ENCODE measurements around the gene RNF111. TPM values are rescaled to one million over a fixed set of nuclear protein-coding genes. Genes with fewer than 3 reads are reported as not detected.

RNF111 gene
- total and polyA plus RNA-seq, 2 of the 13 experiments (the other 11 are each of a cell fraction or from before 2014, with no cell fraction given), result 12.1 to 23.1 TPM

GRCh38 chr15:58992181-58992580 is 4.7 kb downstream of the RNF111 start:
- ChIA-PET POLR2A (no interaction called here), CTCF (ENCODE audit: low intra/inter-chr PET ratio, low total read pairs) (no interaction called here)
- no peak for FAIRE-seq
- in situ Hi-C loops (cut with HindIII; ENCODE audit: extremely low pct_ligation_motif_present, low pct_unique_long_range_greater_than_20kb) (loop anchor here (10.0 kb wide), 1 partner anchor 53 kb away; no protein-coding TSS in a partner anchor), intact Hi-C loops (cut with micrococcal nuclease; ENCODE audit: unreplicated experiment) (no loop called here)
- Histone ChIP-seq H3K79me2 (ENCODE audit: insufficient read depth, low read length) (peaks cover 78% of the 10 kb centered on the region), H3K27me3 (ENCODE audit: control insufficient read depth in 1 of 2, insufficient read depth in 2 of 2, low read length in 2 of 2) (no peaks in the 10 kb centered on the region; a peak in 1 of 5 replicates), H3K9ac (ENCODE audit: insufficient read depth, low read depth, low read length) (no peak overlapping the region), H3K27ac (ENCODE audit: extremely low read length, insufficient read depth, low read length) (no peak overlapping the region), H3K36me3 (replicated peaks in 1 of 2; ENCODE audit: control insufficient read depth in 1 of 2, insufficient read depth in 2 of 2, low read length in 2 of 2) (peaks cover 5 to 8% of the 10 kb centered on the region in 2 experiments; a peak in 2 of 5 replicates), H2AFZ (ENCODE audit: low read length) (no peak overlapping the region), H3K9me3 (ENCODE audit: low read length) (no peaks in the 10 kb centered on the region), H3K4me1 (ENCODE audit: insufficient read depth, low read length) (peaks cover 26% of the 10 kb centered on the region), H3K4me2 (ENCODE audit: low read depth, low read length) (no peak overlapping the region), H4K20me1 (ENCODE audit: insufficient read depth, low read length) (peaks cover 20% of the 10 kb centered on the region; the same call in 1 of the 2 replicates), H3K4me3 (replicated peaks in 1 of 3; ENCODE audit: insufficient read depth in 1 of 3, low read depth in 2 of 3, low read length in 3 of 3) (no peak overlapping the region)
- WGBS (ENCODE audit: low lambda C conversion rate), result 96% methylated on average over 10 of the region's 10 CpGs
- TF ChIP-seq, protein P1, sequence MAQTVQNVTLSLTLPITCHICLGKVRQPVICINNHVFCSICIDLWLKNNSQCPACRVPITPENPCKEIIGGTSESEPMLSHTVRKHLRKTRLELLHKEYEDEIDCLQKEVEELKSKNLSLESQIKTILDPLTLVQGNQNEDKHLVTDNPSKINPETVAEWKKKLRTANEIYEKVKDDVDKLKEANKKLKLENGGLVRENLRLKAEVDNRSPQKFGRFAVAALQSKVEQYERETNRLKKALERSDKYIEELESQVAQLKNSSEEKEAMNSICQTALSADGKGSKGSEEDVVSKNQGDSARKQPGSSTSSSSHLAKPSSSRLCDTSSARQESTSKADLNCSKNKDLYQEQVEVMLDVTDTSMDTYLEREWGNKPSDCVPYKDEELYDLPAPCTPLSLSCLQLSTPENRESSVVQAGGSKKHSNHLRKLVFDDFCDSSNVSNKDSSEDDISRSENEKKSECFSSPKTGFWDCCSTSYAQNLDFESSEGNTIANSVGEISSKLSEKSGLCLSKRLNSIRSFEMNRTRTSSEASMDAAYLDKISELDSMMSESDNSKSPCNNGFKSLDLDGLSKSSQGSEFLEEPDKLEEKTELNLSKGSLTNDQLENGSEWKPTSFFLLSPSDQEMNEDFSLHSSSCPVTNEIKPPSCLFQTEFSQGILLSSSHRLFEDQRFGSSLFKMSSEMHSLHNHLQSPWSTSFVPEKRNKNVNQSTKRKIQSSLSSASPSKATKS (CRISPR knock-in tag; IDR thresholded peaks at IDR 0.05), result no peak
- TF ChIP-seq SRF (IDR thresholded peaks at IDR 0.05; ENCODE audit: low read depth, low read length), result no peak
- TF ChIP-seq JUN (CRISPR knock-in tag; IDR thresholded peaks at IDR 0.05), result no peak
- TF ChIP-seq ZNF335 (CRISPR knock-in tag; IDR thresholded peaks at IDR 0.05), result no peak
- TF ChIP-seq MEIS1 (CRISPR knock-in tag; IDR thresholded peaks at IDR 0.05; ENCODE audit: borderline replicate concordance), result no peak
- no peak for TF ChIP-seq PAF1 (CRISPR knock-in tag; IDR thresholded peaks at IDR 0.05)
- TF ChIP-seq ZNF652 (CRISPR knock-in tag; IDR thresholded peaks at IDR 0.05; ENCODE audit: borderline replicate concordance, low read depth), result no peak
- TF ChIP-seq ZNF138 (CRISPR knock-in tag; IDR thresholded peaks at IDR 0.05; ENCODE audit: low read depth), result no peak
- TF ChIP-seq KDM6A (CRISPR knock-in tag; IDR thresholded peaks at IDR 0.05; ENCODE audit: low read depth), result no peak
- no peak for TF ChIP-seq SOX5 (CRISPR knock-in tag; IDR thresholded peaks at IDR 0.05; ENCODE audit: borderline replicate concordance)
- TF ChIP-seq ZNF549 (CRISPR knock-in tag; IDR thresholded peaks at IDR 0.05), result no peak
- no peak for TF ChIP-seq TCF12 (IDR thresholded peaks at IDR 0.05)
- no peak for TF ChIP-seq TCF12 (CRISPR knock-in tag; IDR thresholded peaks at IDR 0.05)
- TF ChIP-seq, protein P2, sequence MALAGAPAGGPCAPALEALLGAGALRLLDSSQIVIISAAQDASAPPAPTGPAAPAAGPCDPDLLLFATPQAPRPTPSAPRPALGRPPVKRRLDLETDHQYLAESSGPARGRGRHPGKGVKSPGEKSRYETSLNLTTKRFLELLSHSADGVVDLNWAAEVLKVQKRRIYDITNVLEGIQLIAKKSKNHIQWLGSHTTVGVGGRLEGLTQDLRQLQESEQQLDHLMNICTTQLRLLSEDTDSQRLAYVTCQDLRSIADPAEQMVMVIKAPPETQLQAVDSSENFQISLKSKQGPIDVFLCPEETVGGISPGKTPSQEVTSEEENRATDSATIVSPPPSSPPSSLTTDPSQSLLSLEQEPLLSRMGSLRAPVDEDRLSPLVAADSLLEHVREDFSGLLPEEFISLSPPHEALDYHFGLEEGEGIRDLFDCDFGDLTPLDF (CRISPR knock-in tag; IDR thresholded peaks at IDR 0.05), result no peak
- TF ChIP-seq ZNF547 (CRISPR knock-in tag; IDR thresholded peaks at IDR 0.05), result no peak
- TF ChIP-seq ZNF605 (CRISPR knock-in tag; IDR thresholded peaks at IDR 0.05), result no peak
- TF ChIP-seq PAWR (CRISPR knock-in tag; IDR thresholded peaks at IDR 0.05; ENCODE audit: borderline replicate concordance), result no peak
- no peak for TF ChIP-seq NFE2 (CRISPR knock-in tag; IDR thresholded peaks at IDR 0.05)
- no TSS peak for BruUV-seq (replicated peaks)
- no peak for ATAC-seq
- no peak for DNase-seq (ENCODE audit: low spot score)
